Ovary (tissue), 9 donors: ENCODE results near the gene RPGRIP1L. TPM values are rescaled to one million over a fixed set of nuclear protein-coding genes. Genes with fewer than 3 reads are reported as not detected.

ENCODE experiments used
- DNase-seq, 5 donors: peaks; one replicate each; pipeline ENCODE4 v3.0.0-alpha.2; 2019 to 2020
- H3K27ac ChIP-seq, 2 donors: fragments of 200-600 bp; one replicate each; pipeline versions ENCODE4 v1.5.1 to v1.8.0; 2019 to 2022
- H3K27me3 ChIP-seq: fragments of 200-600 bp; one replicate; pipeline ENCODE4 v1.8.0; 2022
- H3K36me3 ChIP-seq: fragments of 200-600 bp; sonication (generic); one replicate; pipeline ENCODE4 v1.5.1; 2019
- H3K4me1 ChIP-seq: one replicate; pipeline ENCODE4 v1.8.1; 2013; ENCODE audit warnings: mild to moderate bottlenecking, moderate library complexity; ENCODE audit not compliant: insufficient read depth
- H3K4me3 ChIP-seq: fragments of 200-600 bp; sonication (generic); one replicate; pipeline ENCODE4 v1.5.1; 2017
- H3K9me3 ChIP-seq, 2 donors: fragments of 200-600 bp in 1 of 2; sonication (generic) in 1 of 2; one replicate each; pipeline versions ENCODE4 v1.5.1 to v1.8.1; 2013 to 2019; ENCODE audit warnings: mild to moderate bottlenecking in 1 of 2, moderate library complexity in 1 of 2
- EP300 ChIP-seq: sonication (generic); formaldehyde crosslinking; IDR thresholded peaks from one replicate; pipeline ENCODE4 v1.6.1; 2017; ENCODE audit warnings: antibody characterized with exemption
- POLR2A ChIP-seq: fragments of 450-650 bp; IDR thresholded peaks from one replicate; pipeline ENCODE4 v1.6.1; 2017; ENCODE audit warnings: antibody characterized with exemption, mild to moderate bottlenecking, moderate library complexity
- WGBS, 3 donors: extraction: QIAGEN DNeasy Blood & Tissue Kit in 1 of 3; methylation state at CpG; one replicate each; pipeline versions ENCODE4 v1.1.5 to v1.1.7; 2013 to 2017; 5-methylcytosine and 5-hydroxymethylcytosine counted together
- intact Hi-C, 4 donors: fragments of 100-400 bp; cut with DNase I; formaldehyde crosslinking; loops; one replicate each; pipeline versions ENCODE4 v1.11.0 to v1.15.1; 2022 to 2023
- polyA plus RNA-seq, 2 donors: library from polyadenylated mRNA; stranded (reverse); fragments of 200-250 nt in 1 of 2; fragments of 350-450 nt in 1 of 2; fragmentation: Illumina TruSeq in 1 of 2; extraction: RNeasy Lipid Tissue Mini Kit (QIAGEN cat#74804) in 1 of 2; gene quantifications; one replicate each; pipeline ENCODE4 v1.2.3, GENCODE V29; 2013 to 2014
- total RNA-seq, 7 donors: library from RNA; depleted of rRNA in 2 of 7; stranded (reverse); fragments of >200 nt in 2 of 7; fragmentation: NEBNext Ultra II Directional in 3 of 7; extraction: Animal tissue kit (Norgen Biotek cat#: 25700) in 3 of 7; gene quantifications; one replicate each; pipeline versions ENCODE4 v1.1.0 to v1.2.4, GENCODE V29; 2016 to 2023
- TF ChIP-seq, protein P1 (sequence below), 3 donors: fragments of 450-650 bp in 2 of 3; fragments of 200-600 bp in 1 of 3; IDR thresholded peaks; one replicate each; pipeline versions ENCODE4 v1.5.1 to v1.8.0; 2016 to 2022; ENCODE audit warnings: antibody characterized with exemption in 3 of 3, mild to moderate bottlenecking in 1 of 3
- donor health status: DM: no; HTN: no; CAD: no; lungs with moderate emphysema.
- donor health status: DM: no; HTN: no; CAD: no.
- donor health status: Bipolar disorder and iron deficiency.
- donor health status: DM: yes; HTN: yes; CAD: no.
- donor health status: DM: no; HTN: no; CAD: no.
- donor health status: DM: yes; HTN: yes; CAD: no.

Gene RPGRIP1L
- total and polyA plus RNA-seq, 9 donors: 1.7 to 12.1 (median 7.7) TPM

DNA sequence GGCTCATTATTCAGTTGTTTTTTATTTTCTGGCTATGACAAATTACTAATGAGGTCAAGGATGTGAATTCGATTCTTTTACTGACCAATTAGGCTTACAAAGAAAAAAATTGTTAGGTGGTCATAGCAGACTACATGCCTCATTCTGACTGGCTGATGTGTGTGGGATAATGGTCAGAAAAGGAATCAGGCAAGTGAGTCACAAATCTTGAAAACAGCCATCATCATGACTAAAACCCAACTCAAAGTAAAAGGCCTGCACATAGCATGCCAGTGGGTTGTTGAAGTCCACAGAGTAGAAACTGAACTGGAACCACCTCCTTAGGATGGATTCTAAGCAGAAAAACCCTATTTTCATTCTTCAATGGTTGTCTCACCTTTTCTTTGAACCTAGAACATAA lies 8.6 kb downstream of the RPGRIP1L start:
- TF ChIP-seq POLR2A (no peak), EP300 (no peak)
- TF ChIP-seq, protein P1, sequence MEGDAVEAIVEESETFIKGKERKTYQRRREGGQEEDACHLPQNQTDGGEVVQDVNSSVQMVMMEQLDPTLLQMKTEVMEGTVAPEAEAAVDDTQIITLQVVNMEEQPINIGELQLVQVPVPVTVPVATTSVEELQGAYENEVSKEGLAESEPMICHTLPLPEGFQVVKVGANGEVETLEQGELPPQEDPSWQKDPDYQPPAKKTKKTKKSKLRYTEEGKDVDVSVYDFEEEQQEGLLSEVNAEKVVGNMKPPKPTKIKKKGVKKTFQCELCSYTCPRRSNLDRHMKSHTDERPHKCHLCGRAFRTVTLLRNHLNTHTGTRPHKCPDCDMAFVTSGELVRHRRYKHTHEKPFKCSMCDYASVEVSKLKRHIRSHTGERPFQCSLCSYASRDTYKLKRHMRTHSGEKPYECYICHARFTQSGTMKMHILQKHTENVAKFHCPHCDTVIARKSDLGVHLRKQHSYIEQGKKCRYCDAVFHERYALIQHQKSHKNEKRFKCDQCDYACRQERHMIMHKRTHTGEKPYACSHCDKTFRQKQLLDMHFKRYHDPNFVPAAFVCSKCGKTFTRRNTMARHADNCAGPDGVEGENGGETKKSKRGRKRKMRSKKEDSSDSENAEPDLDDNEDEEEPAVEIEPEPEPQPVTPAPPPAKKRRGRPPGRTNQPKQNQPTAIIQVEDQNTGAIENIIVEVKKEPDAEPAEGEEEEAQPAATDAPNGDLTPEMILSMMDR (IDR thresholded peaks at IDR 0.05): no peak
- Histone ChIP-seq H3K27me3 (no peaks in the 10 kb centered on the region), H3K36me3 (no peaks in the 10 kb centered on the region), H3K27ac (no peak overlapping the region), H3K4me3 (no peak overlapping the region), H3K9me3 (no peaks in the 10 kb centered on the region), H3K4me1 (no peaks in the 10 kb centered on the region)
- intact Hi-C loops: no loop called here
- WGBS, 3 donors: 76 to 86% (median 82%) methylated on average over 1 of the region's 1 CpG
- no peak for DNase-seq

DNA sequence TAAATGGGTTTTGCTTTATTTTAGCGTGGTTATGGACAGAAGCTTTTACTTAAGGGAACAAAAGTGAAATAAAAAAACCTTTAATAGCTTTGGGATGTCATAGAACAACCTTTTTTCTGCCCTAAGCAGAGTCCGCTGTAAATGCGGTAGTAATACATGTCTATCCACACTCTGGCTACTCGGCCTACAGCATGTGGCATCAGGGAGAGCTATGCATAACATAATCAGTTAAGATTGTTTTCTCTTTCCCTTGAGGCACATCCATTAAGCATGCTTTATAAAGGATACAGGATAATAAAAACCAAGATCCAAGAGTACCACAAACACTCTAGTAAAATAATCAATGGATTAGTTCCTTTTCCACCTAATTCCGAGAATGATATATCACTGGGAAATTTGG lies 10.3 kb downstream of the RPGRIP1L start:
- TF ChIP-seq, protein P1 (IDR thresholded peaks at IDR 0.05): no peak
- TF ChIP-seq EP300: no peak
- no peak for TF ChIP-seq POLR2A
- Histone ChIP-seq H3K36me3 (no peaks in the 10 kb centered on the region), H3K27ac (no peak overlapping the region), H3K27me3 (no peaks in the 10 kb centered on the region), H3K4me3 (no peak overlapping the region), H3K4me1 (no peaks in the 10 kb centered on the region), H3K9me3 (no peaks in the 10 kb centered on the region)
- WGBS, 3 donors: 87 to 90% (median 89%) methylated on average over 5 of the region's 5 CpGs
- intact Hi-C loops: no loop called here
- no peak for DNase-seq

DNA sequence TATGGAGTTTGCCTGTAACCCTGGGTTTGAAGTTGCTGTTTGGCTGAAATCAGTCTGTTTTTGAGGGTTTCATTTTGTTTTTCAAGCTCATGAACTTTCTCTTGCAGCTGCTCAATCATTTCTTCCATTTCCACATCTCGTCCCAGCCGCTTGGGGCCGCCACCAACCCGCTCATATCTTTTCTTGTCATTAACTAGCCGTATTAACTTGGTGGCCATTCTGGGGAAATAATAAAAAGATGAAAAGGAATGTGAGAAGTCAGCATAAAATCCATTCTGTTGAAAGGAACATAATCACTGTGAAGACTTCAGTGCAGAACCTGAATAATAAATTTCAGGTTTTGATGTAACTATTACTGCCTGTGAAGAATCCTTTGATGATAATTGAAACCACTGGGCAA lies 11.5 kb downstream of the RPGRIP1L start:
- no peak for TF ChIP-seq EP300
- TF ChIP-seq, protein P1 (IDR thresholded peaks at IDR 0.05): no peak
- TF ChIP-seq POLR2A: no peak
- intact Hi-C loops: no loop called here
- 95 to 98% (median 97%) methylated on average over 5 of the region's 5 CpGs for WGBS, 3 donors
- H3K27ac ChIP-seq: no peak overlapping the region
- H3K27me3 ChIP-seq: no peaks in the 10 kb centered on the region
- H3K4me3 ChIP-seq: no peak overlapping the region
- no peaks in the 10 kb centered on the region for H3K9me3 ChIP-seq
- H3K36me3 ChIP-seq: no peaks in the 10 kb centered on the region
- H3K4me1 ChIP-seq: no peaks in the 10 kb centered on the region
- DNase-seq: no peak

DNA sequence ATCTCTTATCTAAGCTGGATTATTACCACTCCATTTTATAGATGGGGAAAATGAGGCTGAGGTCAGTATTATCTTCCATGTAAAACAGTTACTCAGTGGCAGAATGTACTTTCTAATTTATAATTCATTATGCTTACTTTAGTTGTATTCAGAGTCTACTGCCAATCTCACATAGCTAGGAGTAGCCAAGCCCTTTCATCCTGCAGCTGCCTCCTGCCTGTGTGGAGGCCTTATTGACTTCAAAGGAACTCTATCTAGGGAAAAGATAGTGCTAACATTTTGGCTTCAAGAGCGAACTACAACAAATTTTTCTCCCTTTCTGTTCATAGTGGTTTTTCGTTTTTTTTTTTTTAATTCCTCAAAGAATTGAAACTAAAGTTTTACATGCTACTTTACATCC lies 12.9 kb downstream of the RPGRIP1L start:
- Histone ChIP-seq H3K27me3 (no peaks in the 10 kb centered on the region), H3K4me3 (no peak overlapping the region), H3K4me1 (no peaks in the 10 kb centered on the region), H3K27ac (no peak overlapping the region), H3K36me3 (no peaks in the 10 kb centered on the region), H3K9me3 (no peaks in the 10 kb centered on the region)
- TF ChIP-seq EP300: no peak
- TF ChIP-seq, protein P1 (IDR thresholded peaks at IDR 0.05): no peak
- TF ChIP-seq POLR2A: no peak
- intact Hi-C loops: no loop called here
- WGBS, 3 donors: 49 to 68% (median 66%) methylated on average over 2 of the region's 2 CpGs
- DNase-seq: no peak

DNA sequence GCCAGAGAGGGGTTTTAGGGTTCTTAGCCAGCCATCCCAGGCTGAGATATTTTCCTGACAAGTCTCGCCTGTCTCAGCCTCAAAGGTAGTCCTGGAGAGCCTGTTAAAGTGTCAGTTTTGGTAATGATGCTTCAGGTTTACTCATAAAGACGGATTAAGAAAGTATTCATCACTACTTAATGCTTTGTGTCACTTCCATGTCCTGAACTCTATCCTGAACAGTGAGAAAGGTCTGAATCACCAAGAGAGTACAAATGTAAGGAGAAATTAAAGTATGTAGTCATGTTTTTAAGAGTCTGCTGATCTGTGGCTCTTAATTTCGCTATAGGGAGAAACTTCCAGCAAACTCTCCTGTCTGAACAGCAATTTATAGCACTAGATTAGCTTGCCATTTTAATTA lies 14.0 kb downstream of the RPGRIP1L start:
- TF ChIP-seq EP300: no peak
- TF ChIP-seq, protein P1 (IDR thresholded peaks at IDR 0.05): no peak
- TF ChIP-seq POLR2A: no peak
- intact Hi-C loops: no loop called here
- H3K36me3 ChIP-seq: no peaks in the 10 kb centered on the region
- H3K9me3 ChIP-seq: no peaks in the 10 kb centered on the region
- no peak overlapping the region for H3K27ac ChIP-seq
- no peaks in the 10 kb centered on the region for H3K4me1 ChIP-seq
- 92 to 98% (median 97%) methylated on average over 3 of the region's 3 CpGs for WGBS, 3 donors
- H3K27me3 ChIP-seq: no peaks in the 10 kb centered on the region
- no peak for DNase-seq
- H3K4me3 ChIP-seq: no peak overlapping the region
